Measurements from ENCODE around the gene ATP6V1B1. TPM values are rescaled to one million over a fixed set of nuclear protein-coding genes. Genes with fewer than 3 reads are reported as not detected.

ATP6V1B1 gene
- total RNA-seq, 4 donors from 2014 or later, result 0.46 TPM; not detected in 3

DNA sequence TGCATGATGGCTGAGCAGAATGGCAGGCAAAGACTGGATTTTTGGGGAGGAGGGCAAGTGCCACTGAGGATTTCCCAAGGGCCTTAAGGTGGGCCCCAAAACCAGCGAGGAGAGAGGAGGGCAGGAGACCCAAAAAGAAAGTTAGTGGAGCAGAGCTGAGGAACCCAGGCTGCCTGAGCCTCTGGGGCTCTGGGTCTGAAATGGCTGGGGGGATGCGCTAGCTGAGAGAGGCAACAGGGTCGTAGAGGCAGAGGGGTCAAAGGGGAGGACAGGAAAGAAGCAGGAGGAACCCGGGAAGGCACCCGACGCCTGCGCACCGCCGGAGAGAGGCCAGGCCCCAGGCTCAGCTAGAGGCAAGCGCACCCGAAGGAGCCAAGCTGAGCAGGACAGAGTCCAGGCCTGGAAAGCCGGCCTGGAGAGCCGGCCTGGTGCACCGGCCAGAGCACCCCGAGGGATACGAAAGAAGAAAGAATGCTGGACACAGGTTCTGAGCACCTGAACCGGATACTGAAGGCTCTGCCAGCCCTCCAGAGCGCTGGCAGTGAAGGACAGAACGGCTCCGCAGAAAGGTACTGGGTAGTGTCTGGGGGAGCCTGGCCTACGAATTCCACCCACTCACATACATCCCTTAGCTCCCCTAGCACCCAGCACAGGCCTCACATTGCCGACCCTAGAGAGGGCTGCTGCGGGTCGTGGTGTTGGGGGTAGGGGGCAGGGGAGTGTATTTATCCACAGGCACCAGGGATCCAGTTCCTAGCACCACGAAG is 39.5 kb upstream of the ATP6V1B1 start:
- Histone ChIP-seq H3K27ac (no peak overlapping the region), H3K36me3 (no peaks in the 10 kb centered on the region), H3K9me3 (no peaks in the 10 kb centered on the region), H3K27me3 (peaks cover 100% of the 10 kb centered on the region), H3K4me3 (no peak overlapping the region), H3K4me1 (peaks cover 0 to 32% (median 18%) of the 10 kb centered on the region in 3 donors)
- whole genome bisulfite sequencing, 2 donors (ENCODE audit: low coverage in 1 of 2), result 21 to 54% methylated on average over 6 to 13 of the region's 25 CpGs
- TF ChIP-seq, protein P1, sequence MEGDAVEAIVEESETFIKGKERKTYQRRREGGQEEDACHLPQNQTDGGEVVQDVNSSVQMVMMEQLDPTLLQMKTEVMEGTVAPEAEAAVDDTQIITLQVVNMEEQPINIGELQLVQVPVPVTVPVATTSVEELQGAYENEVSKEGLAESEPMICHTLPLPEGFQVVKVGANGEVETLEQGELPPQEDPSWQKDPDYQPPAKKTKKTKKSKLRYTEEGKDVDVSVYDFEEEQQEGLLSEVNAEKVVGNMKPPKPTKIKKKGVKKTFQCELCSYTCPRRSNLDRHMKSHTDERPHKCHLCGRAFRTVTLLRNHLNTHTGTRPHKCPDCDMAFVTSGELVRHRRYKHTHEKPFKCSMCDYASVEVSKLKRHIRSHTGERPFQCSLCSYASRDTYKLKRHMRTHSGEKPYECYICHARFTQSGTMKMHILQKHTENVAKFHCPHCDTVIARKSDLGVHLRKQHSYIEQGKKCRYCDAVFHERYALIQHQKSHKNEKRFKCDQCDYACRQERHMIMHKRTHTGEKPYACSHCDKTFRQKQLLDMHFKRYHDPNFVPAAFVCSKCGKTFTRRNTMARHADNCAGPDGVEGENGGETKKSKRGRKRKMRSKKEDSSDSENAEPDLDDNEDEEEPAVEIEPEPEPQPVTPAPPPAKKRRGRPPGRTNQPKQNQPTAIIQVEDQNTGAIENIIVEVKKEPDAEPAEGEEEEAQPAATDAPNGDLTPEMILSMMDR (IDR thresholded peaks at IDR 0.05), result no peak
- TF ChIP-seq POLR2A (IDR thresholded peaks at IDR 0.05), result no peak
- TF ChIP-seq EP300 (IDR thresholded peaks at IDR 0.05), result no peak
- TF ChIP-seq POLR2AphosphoS5 (IDR thresholded peaks at IDR 0.05), result no peak
- ATAC-seq, result no peak

DNA sequence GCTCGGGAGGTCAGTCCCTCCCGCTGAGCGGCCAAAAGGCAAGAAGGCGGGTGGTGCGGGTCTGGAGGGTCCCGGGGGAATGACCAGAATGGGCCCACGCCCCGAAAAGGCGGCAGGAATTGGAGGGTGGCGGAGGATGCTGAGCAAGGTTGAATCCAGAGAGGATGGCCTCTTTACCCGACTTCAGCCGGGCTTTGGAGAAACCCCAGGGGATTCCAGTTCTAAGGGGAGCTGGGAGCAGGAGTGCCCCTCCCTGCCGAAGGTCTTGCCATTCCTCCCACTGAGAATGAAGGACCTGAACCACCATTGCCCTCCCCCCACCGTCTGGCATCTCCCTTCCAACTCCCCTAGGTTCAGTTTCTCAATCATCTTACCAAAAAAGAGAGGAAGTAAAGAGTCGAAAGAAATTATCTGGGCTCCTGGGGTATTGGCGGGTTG is 38.9 kb upstream of the ATP6V1B1 start:
- Histone ChIP-seq H3K27ac (no peak overlapping the region), H3K27me3 (peaks cover 100% of the 10 kb centered on the region)
- TF ChIP-seq POLR2AphosphoS5 (IDR thresholded peaks at IDR 0.05) (no peak), EP300 (IDR thresholded peaks at IDR 0.05) (no peak), POLR2A (IDR thresholded peaks at IDR 0.05) (no peak)
- TF ChIP-seq, protein P1 (IDR thresholded peaks at IDR 0.05), result no peak

DNA sequence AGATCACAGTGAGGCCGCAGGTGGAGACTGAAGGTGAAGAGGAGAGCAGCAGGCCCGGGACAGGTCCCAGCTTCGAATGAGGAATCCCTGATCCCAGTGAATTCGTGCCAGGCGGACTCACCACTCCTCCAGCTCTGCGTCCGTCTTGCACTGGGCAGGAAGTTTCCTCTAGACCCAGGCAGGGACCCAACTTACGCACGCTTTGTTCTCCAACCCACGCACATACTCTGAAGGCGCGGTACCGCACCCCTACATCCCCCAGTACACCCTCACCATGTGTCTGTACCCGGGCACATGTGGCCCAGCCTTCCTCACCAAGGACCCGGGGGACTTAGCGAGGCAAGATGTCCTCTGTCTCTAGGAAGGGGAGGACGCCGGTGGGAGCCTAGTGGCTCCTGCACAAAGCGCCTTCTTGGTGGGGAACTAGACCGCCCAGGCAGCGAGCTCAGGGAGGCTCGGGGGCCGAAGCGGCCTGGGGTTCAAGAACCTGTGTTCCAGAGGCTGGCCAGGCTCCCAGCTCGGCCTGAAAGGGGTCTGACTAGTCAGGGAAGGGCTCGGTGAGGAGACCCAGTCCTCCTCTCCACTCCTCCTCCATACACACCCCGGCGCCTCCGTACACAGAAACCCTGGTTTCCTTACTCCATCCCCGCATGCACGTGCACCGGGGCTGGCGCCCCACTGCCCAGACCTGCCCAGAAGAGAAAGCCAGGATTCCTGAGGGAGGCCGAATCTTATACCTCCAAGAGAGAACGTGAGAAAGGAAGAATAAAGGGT is 38.3 kb upstream of the ATP6V1B1 start:
- Histone ChIP-seq H3K27ac (peak overlapping the region in 1 of 4 donors; percentile 23), H3K27me3 (peaks cover 100% of the 10 kb centered on the region), H3K36me3 (no peaks in the 10 kb centered on the region), H3K4me3 (no peak overlapping the region), H3K9me3 (no peaks in the 10 kb centered on the region), H3K4me1 (peaks cover 0 to 42% (median 24%) of the 10 kb centered on the region in 3 donors)
- ATAC-seq, result no peak
- TF ChIP-seq POLR2A (IDR thresholded peaks at IDR 0.05), result no peak
- TF ChIP-seq EP300 (IDR thresholded peaks at IDR 0.05), result no peak
- TF ChIP-seq, protein P1 (IDR thresholded peaks at IDR 0.05), result no peak
- no peak for TF ChIP-seq POLR2AphosphoS5 (IDR thresholded peaks at IDR 0.05)
- 6 to 12% methylated on average over 5 to 21 of the region's 35 CpGs for WGBS, 2 donors (ENCODE audit: low coverage in 1 of 2)

More for the DNA sequence above, 38.9 kb upstream of the ATP6V1B1 start:
- Histone ChIP-seq H3K9me3 (no peaks in the 10 kb centered on the region), H3K4me3 (no peak overlapping the region), H3K36me3 (no peaks in the 10 kb centered on the region), H3K4me1 (peaks cover 0 to 38% (median 24%) of the 10 kb centered on the region in 3 donors)
- 0 to 24% methylated on average over 2 to 5 of the region's 16 CpGs for WGBS, 2 donors (ENCODE audit: low coverage in 1 of 2)
- ATAC-seq, result no peak

DNA sequence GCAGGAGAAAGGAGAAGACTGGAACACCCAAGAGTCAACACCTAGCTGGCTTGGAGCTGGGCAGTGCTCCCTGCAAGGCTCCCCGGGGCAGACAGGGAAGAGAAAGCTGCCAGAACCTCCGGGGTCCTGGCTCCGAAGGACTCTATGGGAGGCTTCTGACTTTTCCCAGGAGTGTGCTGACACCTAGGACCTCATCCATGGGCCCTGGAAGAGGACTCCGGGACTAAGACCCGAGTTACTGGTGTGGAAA is 37.8 kb upstream of the ATP6V1B1 start:
- no peaks in the 10 kb centered on the region for H3K9me3 ChIP-seq
- WGBS, 2 donors (ENCODE audit: low coverage in 1 of 2), result 17% methylated on average over 5 of the region's 5 CpGs; no CpG with 5 or more reads in 1 of the 2 donors
- peaks cover 100% of the 10 kb centered on the region for H3K27me3 ChIP-seq
- no peak for TF ChIP-seq POLR2AphosphoS5 (IDR thresholded peaks at IDR 0.05)
- TF ChIP-seq, protein P1 (IDR thresholded peaks at IDR 0.05), result no peak
- TF ChIP-seq POLR2A (IDR thresholded peaks at IDR 0.05), result no peak
- no peak for TF ChIP-seq EP300 (IDR thresholded peaks at IDR 0.05)
- ATAC-seq, result no peak
- H3K36me3 ChIP-seq, result no peaks in the 10 kb centered on the region
- no peak overlapping the region for H3K4me3 ChIP-seq
- peaks cover 0 to 42% (median 24%) of the 10 kb centered on the region in 3 donors for H3K4me1 ChIP-seq
- H3K27ac ChIP-seq, result peak overlapping the region in 1 of 4 donors; percentile 23
